HG02884 (cell line): Measurements from ENCODE around the gene TBX1.
"Not testable (repeated sequence)": the region's sequence is repeated elsewhere in the genome, so short reads cannot be mapped to it uniquely, and the experiment has no call there.

ENCODE experiments used
- ATAC-seq: cut with Tn5 transposase; IDR thresholded peaks from one replicate; pipeline ENCODE4 v1.9.1; 2021; ENCODE audit warnings: mild to moderate bottlenecking, moderate library complexity; ENCODE audit not compliant: unreplicated experiment

The TBX1 gene

GRCh38 chr22:19723232-19723982 is 37.2 kb upstream of the TBX1 start, which contains the start of gene GP1BB:
GP1BB (plus strand) TSS chr22:19723539; CDS start chr22:19723570, 31 bp downstream.
- ATAC-seq = no peak

DNA sequence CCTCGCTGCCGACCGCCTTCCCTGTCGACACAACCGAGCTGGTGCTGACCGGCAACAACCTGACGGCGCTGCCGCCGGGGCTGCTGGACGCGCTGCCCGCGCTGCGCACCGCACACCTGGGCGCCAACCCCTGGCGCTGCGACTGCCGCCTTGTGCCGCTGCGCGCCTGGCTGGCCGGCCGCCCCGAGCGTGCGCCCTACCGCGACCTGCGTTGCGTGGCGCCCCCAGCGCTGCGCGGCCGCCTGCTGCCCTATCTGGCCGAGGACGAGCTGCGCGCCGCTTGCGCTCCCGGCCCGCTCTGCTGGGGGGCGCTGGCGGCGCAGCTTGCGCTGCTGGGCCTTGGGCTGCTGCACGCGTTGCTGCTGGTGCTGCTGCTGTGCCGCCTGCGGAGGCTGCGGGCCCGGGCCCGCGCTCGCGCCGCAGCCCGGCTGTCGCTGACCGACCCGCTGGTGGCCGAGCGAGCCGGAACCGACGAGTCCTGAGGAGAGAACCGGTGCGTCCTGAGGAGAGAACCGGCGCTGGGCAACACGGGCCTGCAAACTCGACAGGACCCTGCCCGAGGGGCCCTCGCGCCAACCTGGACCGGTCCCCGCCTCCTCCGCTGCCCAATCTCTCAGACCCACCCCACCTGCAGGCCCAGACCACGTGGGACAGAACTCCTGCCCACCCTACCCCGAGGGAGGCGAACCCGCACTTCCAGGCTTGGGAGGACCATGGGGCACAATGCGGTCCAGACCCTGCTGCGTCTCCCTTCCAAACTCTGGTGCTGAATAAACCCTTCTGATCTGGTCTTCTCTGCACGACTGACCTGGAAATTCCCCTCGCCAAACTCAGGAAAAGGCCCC is 36.4 kb upstream of the TBX1 start:
- ATAC-seq = no peak

DNA sequence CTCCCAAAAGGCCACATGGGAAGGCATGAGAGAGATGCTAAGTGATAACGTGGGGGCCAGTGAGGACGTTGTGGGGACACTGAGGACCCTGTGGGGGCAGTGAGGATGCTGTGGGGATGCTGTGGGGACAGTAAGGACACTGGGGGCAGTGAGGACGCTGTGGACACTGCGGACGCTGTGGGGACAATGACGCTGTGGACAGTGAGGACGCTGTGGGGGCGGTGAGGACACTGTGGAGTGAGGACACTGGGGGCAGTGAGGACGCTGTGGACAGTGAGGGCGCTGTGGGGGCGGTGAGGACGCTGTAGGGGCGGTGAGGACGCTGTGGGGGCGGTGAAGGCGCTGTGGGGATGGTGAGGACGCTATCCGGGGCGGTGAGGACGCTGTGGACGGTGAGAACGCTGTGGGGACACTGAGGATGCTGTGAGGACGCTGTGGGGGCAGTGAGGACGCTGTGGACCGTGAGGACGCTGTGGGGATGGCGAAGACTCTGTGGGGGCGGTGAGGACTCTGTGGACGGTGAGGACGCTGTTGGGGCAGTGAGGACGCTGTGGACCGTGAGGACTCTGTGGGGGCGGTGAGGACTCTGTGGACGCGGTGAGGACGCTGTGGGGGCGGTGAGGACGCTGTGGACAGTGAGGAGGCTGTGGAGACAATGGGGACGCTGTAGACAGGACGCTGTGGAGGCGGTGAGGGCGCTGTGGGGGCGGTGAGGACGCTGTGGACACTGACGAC is 35.5 kb upstream of the TBX1 start:
- no peak for ATAC-seq

DNA sequence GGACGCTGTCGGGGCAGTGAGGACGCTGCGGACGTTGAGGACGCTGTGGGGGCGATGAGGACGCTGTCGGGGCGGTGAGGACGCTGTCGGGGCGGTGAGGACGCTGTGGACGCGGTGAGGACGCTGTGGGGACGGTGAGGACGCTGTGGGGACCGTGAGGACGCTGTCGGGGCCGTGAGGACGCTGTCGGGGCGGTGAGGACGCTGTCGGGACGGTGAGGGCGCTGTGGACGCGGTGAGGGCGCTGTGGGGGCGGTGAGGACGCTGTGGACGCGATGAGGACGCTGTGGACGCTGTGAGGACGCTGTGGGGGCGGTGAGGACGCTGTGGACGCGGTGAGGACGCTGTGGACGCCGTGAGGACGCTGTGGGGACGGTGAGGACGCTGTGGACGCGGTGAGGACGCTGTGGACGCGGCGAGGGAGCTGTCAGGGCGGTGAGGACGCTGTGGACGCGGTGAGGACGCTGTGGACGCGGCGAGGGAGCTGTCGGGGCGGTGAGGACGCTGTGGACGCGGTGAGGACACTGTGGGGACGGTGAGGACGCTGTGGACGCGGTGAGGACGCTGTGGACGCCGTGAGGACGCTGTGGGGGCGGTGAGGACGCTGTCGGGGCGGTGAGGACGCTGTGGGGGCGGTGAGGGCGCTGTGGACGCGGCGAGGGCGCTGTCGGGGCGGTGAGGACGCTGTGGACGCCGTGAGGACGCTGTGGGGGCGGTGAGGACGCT is 34.4 kb upstream of the TBX1 start:
- ATAC-seq = not testable (repeated sequence)

DNA sequence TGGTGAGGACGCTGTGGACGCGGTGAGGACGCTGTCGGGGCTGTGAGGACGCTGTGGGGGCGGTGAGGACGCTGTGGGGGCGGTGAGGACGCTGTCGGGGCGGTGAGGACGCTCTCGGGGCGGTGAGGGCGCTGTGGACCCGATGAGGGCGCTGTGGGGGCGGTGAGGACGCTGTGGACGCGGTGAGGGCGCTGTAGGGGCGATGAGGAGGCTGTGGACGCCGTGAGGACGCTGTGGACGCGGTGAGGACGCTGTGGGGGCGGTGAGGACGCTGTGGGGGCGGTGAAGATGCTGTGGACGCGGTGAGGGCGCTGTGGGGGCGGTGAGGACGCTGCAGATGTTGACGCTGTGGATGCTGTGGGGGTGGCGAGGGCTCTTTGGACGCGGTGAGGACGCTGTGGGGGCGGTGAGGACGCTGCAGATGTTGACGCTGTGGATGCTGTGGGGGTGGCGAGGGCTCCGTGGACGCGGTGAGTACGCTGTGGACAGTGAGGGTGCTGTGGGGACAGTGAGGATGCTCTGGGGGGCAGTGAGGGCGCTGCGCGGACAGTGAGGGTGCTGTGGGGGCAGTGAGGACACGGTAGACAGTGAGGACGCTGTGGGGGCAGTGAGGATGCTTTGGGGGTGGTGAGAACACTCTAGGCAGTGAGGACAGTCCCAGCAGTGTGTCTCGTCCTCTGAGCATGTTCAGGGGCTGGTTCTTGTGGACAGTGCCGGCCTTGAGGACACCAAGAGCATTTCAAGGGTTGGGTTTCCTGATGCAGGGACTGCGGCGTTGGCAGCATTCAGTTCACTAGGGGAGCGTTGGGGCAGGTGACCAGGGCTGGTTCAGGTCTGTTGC is 33.0 kb upstream of the TBX1 start:
- ATAC-seq = no peak

DNA sequence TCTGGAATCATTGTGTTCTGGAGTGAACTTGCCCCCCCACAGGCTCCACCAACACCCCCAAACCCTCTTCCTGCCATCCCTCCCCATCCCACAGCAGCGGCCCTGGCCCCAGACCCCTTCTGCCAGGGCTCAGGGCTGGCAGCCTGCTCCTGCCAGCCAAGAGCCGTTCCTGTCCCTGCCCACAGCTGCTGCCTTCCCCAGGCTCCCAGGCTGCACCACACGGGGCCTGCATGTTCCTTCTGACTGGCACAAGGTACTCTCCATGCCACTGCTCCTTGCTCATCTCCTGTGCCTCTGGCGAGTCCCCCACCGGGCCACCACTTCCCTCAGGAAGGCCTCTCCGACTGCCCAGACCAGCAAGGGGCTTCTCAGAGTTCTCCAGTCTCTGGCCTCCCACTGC is 32.3 kb upstream of the TBX1 start:
- ATAC-seq = no peak

DNA sequence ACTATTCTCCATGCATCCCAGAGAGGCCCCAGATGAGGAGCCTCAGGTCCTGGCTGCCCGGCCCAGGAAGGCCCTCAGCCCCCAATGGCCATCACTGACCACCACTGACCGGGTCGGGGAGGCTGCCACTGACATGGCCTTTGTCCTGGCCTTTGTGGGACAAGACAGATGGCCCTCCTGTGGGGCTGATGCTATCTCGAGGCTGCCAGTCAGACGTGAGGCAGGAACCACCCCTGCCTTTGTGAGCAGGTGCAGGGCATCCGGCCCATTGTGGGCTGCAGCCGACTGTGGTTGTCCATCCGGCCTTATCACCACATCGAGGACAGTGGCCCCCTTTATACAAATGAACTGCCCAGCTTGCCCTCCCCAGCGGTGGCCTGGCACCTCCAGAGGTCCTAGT is 31.7 kb upstream of the TBX1 start:
- ATAC-seq = no peak

GRCh38 chr22:19729507-19729906 is 31.1 kb upstream of the TBX1 start:
- no peak for ATAC-seq

GRCh38 chr22:19730198-19730597 is 30.4 kb upstream of the TBX1 start:
- ATAC-seq = no peak

DNA sequence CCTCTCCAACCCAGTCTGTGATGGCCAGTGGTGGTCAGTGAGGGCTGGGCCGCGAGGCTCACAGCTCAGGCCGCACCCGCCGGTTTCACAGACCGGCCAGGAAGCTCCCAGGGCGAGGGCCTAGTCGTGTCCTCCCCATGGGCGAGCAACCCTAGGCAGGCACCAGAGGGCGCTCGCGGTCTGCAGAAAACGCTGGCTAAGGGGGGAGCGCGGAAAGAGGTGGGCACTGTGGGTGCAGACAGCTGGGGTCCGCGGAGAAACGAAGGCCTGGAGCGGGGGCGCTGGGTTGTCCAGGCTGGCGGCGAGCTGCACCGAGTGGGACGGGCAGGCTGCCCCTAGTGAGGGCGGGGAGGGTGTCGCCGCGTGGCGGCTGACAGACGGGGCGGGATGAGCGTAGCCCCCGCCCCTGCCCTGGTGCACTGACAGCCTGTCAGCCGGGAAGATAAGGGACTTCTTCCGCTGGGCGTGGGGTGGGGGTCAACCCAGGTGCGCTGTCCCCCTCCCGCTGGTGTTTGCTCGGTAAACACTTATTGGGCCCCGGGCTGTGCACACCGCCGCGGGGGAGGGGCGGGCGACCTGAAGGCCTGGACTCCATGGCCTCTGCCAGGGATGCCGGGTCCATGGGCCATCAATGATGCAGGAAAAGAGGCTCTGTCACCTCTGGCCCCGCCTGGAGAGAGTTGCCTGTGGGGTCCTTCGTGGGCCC is 29.8 kb upstream of the TBX1 start:
- ATAC-seq = no peak

DNA sequence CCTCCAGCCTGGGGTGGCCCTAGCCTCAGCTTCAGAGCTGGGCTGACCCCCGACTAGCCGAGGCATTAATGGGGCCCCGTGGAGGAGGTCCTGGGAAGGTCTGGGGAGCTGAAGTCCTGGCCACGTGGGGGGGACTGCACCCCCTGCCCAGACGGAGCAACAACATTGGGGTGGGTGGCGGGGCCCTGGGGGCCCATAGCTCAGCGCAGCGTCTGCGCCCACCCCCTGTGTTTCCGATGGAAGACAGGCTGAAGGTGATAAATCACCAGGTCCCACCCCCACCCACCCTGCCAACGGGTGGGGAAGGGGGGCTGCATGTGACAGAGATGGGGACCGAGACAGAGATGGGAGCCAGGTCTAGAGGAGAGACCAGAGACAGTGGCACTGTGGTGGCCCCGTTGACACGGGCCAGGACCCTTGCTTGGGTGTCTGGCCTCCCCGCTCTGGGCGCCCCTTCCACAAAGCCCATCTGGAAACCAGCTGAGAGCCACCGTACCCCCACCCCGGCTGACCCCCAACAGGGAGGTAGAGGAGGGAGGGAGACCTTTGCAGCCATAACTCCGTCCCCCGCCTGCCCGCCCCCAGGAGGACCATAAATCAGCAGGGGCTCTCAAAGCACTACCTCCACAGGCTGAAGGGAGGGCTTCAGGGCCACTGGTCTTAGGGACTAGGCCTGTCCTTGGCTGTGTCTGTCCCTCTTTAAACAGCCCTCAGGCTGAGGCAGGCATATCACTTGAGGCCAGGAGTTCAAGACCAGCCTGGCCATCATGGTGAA is 29.0 kb upstream of the TBX1 start:
- ATAC-seq = no peak

DNA sequence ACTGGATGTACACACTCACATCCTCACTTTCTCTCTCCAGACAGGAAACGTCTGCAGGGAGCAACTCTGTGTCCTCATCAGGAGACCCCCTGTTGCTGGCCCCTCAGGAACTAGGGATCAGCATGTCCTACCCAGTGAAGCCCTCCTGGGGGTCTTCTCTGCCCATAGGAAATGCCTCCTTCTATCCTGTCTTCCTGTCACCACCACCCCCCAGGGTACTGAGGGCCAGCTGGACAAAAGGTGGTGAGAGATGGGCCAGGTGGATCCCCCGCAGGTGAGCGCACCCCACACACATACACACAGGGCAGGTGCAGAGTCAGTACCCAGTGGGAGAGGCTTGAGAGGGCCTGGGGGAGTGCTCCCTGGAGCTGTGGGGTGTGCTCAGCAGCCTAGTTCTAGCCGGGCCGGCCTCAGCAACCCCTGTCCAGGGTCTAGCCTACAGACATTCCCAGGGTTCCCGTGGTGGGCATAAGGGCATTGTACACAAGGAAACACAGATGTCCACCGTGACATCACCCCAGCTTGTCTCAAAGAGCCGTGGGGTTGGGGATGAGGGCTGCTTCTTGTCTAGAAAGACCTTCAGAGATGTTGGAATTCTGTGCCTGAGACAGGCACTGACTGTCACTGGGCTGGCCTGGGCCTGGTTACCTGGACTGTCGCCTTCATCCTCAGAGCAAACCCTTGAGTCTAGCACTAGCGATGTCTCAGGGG is 28.0 kb upstream of the TBX1 start:
- ATAC-seq = no peak

GRCh38 chr22:19733755-19734154 is 26.8 kb upstream of the TBX1 start:
- no peak for ATAC-seq

GRCh38 chr22:19734163-19734562 is 26.4 kb upstream of the TBX1 start:
- no peak for ATAC-seq

DNA sequence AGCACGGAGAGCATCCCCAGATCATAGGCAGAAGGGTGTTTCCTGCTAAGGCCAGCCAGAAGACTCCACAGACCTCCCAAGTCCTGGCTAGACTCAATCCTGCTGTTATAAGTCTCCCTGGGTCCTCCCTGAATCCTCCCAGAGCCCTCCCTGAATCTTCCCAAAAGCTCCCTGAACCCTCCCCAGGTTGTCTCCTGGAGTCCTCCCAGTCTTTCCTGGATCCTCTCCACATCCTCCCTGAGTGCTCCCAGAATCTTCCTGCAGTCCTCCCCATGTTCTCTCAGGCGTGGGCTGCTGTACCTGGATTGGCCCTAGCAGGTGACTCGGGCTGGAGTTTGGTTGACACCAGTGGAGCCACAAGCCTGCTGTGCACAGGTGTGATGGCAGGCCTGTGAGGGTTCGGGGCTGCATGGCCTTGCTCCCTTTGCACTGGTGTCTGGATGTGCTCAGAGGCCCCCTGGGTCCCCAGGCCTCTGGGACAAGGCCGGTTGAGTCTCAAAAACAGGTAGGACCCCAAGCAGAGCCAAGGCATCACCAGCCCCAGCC is 25.7 kb upstream of the TBX1 start:
- no peak for ATAC-seq

GRCh38 chr22:19735665-19736510 is 24.7 kb upstream of the TBX1 start:
- no peak for ATAC-seq
